ENCODE results near the gene FBXL17.

- TF ChIP-seq CTCF (IDR thresholded peaks at IDR 0.05) (no peak), EZH2 (IDR thresholded peaks at IDR 0.05; ENCODE audit: borderline replicate concordance, insufficient read depth, low read depth, low read length, poor library complexity, severe bottlenecking) (no peak)
These were observed 279.4 kb downstream of the FBXL17 start for GRCh38 chr5:108102463-108102862.
